Measurements from ENCODE around the gene HAND1.

Gene HAND1

GRCh38 chr5:154449786-154450185 is 28.2 kb downstream of the HAND1 start:
- no peak for DNase-seq

GRCh38 chr5:154447089-154447725 is 30.8 kb downstream of the HAND1 start:
- no peak for DNase-seq

GRCh38 chr5:154446195-154447088 is 31.6 kb downstream of the HAND1 start:
- DNase-seq: peak; percentile 31

- DNase-seq: peak; percentile 95
These were observed 32.4 kb downstream of the HAND1 start, which contains the start of gene SAP30L for GRCh38 chr5:154445422-154446194. Gene SAP30L, plus strand, starts transcription at chr5:154445997. Its CDS starts 608 bp downstream, at chr5:154446605.

GRCh38 chr5:154444556-154445421 is 33.2 kb downstream of the HAND1 start:
- DNase-seq: peak; percentile 8

- DNase-seq: no peak
These were observed 35.2 kb downstream of the HAND1 start for GRCh38 chr5:154442801-154443200.

GRCh38 chr5:154440540-154440939 is 37.5 kb downstream of the HAND1 start:
- no peak for DNase-seq

- DNase-seq: no peak
These were observed 40.6 kb downstream of the HAND1 start for GRCh38 chr5:154437281-154437965.

- no peak for DNase-seq
These were observed 42.8 kb downstream of the HAND1 start for GRCh38 chr5:154435226-154435625.

- DNase-seq: no peak
These were observed 46.9 kb downstream of the HAND1 start for GRCh38 chr5:154430961-154431630.

GRCh38 chr5:154430466-154430865 is 47.6 kb downstream of the HAND1 start:
- no peak for DNase-seq

- no peak for DNase-seq
These were observed 48.7 kb downstream of the HAND1 start for GRCh38 chr5:154429341-154429740.

- DNase-seq: no peak
These were observed 49.8 kb downstream of the HAND1 start for GRCh38 chr5:154428208-154428607.
